D721Med (cell line): ENCODE measurements around the gene PNKP.

ENCODE experiments used
- DNase-seq: peaks from one replicate; pipeline ENCODE4 v3.0.0; 2011; ENCODE audit warnings: low spot score; ENCODE audit not compliant: insufficient read length
- FAIRE-seq: peaks from 2 replicates; lab custom pipeline; 2011; peaks lifted over from hg19 to GRCh38; lab: Jason Lieb, UNC
- TF ChIP-seq, protein P1 (sequence below): IDR thresholded peaks from 2 replicates; pipeline ENCODE4 v1.5.1; 2012; ENCODE audit warnings: mild to moderate bottlenecking, control low read depth; ENCODE audit not compliant: insufficient read depth; ENCODE audit errors: missing control alignments

The PNKP gene

DNA sequence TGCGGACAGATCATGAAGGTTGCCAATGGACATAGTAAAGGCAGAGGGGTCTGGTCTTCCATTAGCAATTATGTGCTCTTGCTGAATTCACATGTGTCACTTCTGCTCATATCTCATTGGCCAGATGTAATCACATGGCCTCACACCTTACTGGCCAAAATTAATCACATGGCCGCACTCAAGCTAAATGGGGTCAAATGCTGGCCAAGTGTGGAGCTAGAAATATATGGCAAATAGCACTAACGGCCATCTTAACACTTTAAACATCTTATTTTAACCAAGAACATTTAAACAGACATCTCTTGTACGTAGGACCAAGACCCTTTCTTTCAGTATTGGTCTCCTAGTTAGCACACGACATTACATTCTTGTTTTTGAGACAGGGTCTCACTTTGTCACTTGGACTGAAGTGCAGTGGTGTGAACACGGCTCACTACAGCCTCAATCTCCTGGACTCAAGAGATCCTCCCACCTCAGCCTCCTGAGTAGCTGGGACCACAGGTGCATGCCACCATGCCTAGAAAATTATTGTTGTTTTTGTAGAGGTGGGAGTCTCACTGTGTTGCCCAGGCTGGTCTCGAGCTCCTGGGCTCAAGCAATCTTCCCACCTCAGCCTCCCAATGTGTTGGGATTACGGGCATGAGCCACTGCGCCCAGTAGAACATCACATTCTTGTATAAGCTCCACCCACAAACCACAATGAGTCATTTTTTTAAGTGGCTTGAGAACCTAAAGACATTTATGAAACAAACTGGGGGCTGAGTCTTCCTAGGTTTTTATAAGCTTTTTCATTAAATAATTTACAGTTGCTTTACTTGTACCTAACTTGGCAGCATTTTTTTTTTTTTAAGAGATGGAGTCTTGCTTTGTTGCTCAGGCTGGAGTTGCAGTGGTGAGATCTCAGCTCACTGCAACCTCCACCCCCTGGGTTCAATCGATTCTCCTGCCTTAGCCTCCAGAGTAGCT lies 19.4 kb downstream of the PNKP start:
- TF ChIP-seq, protein P1, sequence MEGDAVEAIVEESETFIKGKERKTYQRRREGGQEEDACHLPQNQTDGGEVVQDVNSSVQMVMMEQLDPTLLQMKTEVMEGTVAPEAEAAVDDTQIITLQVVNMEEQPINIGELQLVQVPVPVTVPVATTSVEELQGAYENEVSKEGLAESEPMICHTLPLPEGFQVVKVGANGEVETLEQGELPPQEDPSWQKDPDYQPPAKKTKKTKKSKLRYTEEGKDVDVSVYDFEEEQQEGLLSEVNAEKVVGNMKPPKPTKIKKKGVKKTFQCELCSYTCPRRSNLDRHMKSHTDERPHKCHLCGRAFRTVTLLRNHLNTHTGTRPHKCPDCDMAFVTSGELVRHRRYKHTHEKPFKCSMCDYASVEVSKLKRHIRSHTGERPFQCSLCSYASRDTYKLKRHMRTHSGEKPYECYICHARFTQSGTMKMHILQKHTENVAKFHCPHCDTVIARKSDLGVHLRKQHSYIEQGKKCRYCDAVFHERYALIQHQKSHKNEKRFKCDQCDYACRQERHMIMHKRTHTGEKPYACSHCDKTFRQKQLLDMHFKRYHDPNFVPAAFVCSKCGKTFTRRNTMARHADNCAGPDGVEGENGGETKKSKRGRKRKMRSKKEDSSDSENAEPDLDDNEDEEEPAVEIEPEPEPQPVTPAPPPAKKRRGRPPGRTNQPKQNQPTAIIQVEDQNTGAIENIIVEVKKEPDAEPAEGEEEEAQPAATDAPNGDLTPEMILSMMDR, result no peak
- DNase-seq (no peak), FAIRE-seq (no peak)

DNA sequence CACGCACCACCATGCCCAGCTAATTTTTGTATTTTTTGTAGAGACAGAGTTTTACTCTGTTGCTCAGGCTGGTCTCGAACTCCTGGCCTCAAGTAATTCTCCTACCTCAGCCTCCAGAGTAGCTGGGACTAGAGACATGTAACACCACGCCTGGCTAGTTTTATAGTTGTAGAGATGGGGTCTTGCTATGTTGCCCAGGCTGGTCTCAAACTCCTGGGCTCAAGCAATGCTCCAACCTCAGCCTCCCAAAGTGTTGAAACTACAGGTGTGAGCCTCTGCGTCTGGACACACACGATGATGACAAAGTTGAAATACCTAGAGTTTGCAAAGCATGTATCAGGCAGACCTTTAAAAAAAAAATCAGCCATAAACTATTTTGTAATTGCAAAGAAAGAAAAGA lies 21.0 kb downstream of the PNKP start:
- FAIRE-seq, result no peak
- no peak for DNase-seq
- TF ChIP-seq, protein P1, result no peak

DNA sequence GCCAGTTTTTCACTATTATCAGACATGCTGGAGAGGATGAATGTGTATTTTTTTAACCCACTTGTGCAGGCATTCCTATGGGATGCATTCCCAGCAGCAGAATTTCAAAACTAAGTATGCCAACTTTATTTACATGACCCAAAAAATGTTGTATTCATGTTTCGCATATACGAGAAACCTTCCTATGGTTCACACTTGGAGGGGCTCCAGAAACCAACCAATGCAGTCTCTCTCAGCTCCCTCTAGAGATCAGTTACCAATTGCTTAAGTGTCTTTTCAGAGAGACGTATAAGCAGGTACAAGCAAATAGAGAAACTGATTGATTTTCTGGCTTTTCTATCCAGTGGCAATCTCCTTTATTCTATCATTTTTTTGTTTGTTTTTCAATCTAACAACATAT lies 22.0 kb downstream of the PNKP start:
- TF ChIP-seq, protein P1, result no peak
- DNase-seq (no peak), FAIRE-seq (no peak)

DNA sequence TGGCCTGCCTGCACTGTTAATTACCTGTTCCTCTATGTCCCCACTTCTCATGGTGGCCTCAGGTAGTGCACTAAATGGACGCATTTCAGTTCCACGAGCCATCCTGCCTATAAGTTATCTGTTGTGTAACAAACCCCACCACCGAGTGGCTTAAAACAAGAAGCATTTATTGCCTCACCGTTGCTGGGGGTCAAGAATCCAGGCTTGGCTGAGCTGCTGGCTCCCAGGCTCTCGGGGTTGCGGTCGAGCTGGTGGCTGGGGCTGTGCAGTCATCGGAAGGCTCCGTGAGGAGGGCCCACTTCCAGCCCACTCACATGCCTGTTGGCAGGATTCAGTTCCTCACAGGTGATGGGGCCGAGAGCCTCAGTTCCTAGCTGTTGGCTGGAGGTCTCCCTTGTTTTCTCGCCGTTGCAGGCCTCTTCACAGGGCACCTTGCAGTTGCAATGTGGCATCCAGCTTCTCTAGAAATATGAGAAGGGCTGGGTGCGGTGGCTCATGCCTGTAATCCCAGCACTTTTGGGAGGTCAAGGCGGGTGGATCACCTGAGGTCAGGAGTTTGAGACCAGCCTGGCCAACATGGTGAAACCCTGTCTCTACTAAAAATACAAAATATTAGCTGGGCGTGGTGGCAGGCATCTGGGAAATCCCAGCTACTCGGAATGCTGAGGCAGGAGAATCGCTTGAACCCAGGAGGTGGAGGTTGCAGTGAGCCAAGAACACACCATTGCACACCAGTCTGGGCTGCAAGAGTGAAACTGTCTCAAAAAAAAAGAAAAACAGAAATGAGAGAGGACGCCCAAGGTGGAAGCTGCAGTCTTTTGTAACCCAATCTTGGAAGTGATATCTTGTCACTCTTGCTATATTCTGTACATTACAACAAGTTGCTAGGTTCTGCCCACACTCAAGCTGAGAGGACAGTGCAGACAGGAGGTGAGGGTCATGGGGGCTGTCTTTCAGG lies 23.0 kb downstream of the PNKP start:
- DNase-seq (no peak), FAIRE-seq (no peak)
- TF ChIP-seq, protein P1, result no peak

DNA sequence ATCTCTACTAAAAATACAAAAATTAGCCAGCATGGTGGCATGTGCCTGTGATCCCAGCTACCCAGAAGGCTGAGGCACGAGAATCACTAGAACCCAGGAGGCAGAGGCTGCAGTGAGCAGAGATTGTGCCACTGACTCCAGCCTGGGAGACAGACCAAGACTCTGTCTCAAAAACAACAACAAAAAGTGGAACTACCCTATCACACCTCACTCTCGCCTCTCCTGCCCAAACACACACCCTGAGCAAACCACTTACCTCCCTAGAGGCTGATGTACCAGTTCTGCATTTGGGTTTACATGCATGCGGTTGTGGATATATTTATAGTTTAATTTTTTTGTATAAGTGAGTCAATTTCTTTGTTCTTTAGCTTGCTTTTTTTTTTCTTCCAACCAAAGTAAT lies 24.1 kb downstream of the PNKP start:
- FAIRE-seq (no peak), DNase-seq (no peak)
- TF ChIP-seq, protein P1, result no peak

DNA sequence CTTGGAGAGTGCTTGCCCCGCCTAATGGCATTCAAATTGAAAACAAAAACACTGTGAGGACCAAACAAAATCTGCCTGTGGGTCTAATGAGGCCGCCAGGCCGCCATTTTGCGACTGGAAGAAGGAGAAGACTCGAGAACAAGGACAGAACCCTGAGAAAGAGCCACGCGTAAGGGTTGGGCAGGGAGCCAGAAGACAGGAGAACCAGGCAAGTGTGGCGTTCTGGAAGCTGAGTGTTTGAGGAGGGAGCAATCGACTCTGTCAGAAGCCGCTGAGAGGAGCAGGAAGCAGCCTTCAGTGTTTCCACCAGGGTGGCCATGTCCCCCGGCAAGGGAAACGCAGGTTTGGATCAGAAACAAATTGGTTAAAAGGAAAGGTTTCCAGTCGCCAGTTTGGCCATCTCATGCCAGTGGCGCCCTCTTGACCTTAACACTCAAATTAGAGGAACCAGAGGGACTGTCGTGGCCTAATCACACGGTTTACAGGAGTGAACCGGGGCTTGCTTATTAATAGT lies 26.6 kb downstream of the PNKP start:
- DNase-seq (no peak), FAIRE-seq (no peak)
- TF ChIP-seq, protein P1, result no peak
